ENCODE data around the gene ABCG4. TPM values are rescaled to one million over a fixed set of nuclear protein-coding genes. Genes with fewer than 3 reads are reported as not detected.
"Not testable (repeated sequence)": the region's sequence is repeated elsewhere in the genome, so short reads cannot be mapped to it uniquely, and the experiment has no call there.

Gene ABCG4
- total RNA-seq, 5 donors from 2014 or later (not counting 1 experiment from before 2014, with no cell fraction given), result 0.09 TPM; not detected in 4

DNA sequence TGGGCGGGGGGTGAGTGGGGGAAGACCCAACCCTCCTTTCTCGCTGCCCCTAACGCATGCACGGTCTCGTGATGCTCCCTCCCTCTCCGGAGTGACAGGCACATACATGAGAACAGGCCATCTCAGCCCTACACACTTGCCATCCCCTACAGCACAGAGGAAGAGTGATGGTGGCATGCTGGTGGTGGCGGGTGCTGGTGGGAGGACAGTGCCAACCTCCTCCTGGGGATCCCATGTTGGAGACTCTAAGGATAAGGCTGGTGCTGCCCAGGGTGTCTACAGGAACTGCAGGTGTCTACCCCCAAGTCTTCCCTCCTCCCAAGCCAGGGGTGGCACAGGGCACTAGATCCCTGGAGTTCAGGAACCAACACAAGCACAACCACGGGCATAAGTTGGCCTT lies 13.0 kb downstream of the ABCG4 start:
- H3K27me3 ChIP-seq (replicated peaks in 1 of 2; ENCODE audit: control insufficient read depth in 2 of 2, extremely low read depth in 1 of 2, insufficient read depth in 2 of 2, low read length in 1 of 2), result peaks cover 0 to 12% of the 10 kb centered on the region in 2 experiments
- ChIA-PET CTCF (interaction anchor here in 1 of 2 donors (0.7 kb wide), 1 partner anchor 49 kb away, joined by 3 read pairs; no protein-coding TSS in a partner anchor), POLR2A (no interaction called here)
- H3K36me3 Mint-ChIP-seq, result no peaks in the 10 kb centered on the region
- H3K9me3 ChIP-seq, result no peaks in the 10 kb centered on the region
- H3K4me1 ChIP-seq (ENCODE audit: control insufficient read depth in 1 of 2, extremely low read depth in 1 of 2, insufficient read depth in 2 of 2, low read length in 2 of 2), result no peaks in the 10 kb centered on the region
- no peak for ATAC-seq (replicated peaks in 1 of 4)
- no peak overlapping the region for H3K4me3 Mint-ChIP-seq
- H3K36me3 ChIP-seq (ENCODE audit: control insufficient read depth in 2 of 2, extremely low read depth in 1 of 2, insufficient read depth in 1 of 2, low read length in 1 of 2), result no peaks in the 10 kb centered on the region
- no peak for DNase-seq
- H3K9me3 Mint-ChIP-seq, result no peaks in the 10 kb centered on the region
- H3K27me3 Mint-ChIP-seq, result peaks cover 0 to 2% of the 10 kb centered on the region in 2 donors
- no peaks in the 10 kb centered on the region for H3K4me1 Mint-ChIP-seq
- 63% methylated on average over 1 of the region's 8 CpGs for WGBS (ENCODE audit: insufficient coverage)
- H3K27ac Mint-ChIP-seq, result no peak overlapping the region
- no peak overlapping the region for H3K27ac ChIP-seq (ENCODE audit: low read length)
- H3K4me3 ChIP-seq (ENCODE audit: control insufficient read depth in 1 of 2, extremely low read depth in 1 of 2, low read length in 1 of 2), result no peak overlapping the region

DNA sequence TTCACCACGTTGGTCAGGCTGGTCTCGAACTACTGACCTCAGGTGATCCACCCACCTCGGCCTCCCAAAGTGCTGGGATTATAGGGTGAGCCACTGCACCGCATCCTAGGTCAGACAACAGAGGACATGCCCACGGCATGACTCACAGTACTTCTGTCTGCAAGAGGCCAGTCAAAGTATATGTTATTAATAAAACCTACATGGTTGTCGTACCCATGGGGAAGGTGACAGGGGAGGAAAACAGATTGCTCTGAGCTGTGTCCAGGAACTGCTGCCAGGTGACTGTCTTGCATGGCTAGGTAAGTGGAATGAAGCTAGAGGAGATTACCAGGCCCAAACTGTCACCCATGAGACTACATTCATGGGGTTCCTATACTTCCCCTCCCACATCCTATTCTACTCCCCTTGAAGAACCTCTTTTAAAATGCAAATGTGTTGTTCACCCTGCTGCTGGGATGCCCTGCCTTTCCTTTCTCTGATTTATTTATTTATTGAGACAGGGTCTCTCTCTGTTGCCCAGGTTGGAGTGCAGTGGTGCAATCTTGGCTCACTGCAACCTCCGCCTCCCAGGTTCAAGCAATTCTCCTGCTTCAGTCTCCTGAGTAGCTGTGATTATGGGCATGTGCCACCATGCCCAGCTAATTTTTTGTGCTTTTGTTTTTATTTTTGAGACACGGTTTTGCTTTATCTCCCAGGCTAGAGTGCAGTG lies 17.7 kb downstream of the ABCG4 start:
- no peaks in the 10 kb centered on the region for H3K9me3 ChIP-seq
- H3K36me3 ChIP-seq (ENCODE audit: control insufficient read depth in 2 of 2, extremely low read depth in 1 of 2, insufficient read depth in 1 of 2, low read length in 1 of 2), result no peaks in the 10 kb centered on the region
- peaks cover 0 to 2% of the 10 kb centered on the region in 2 experiments for H3K27me3 ChIP-seq (replicated peaks in 1 of 2; ENCODE audit: control insufficient read depth in 2 of 2, extremely low read depth in 1 of 2, insufficient read depth in 2 of 2, low read length in 1 of 2)
- peaks cover 0 to 14% of the 10 kb centered on the region in 2 experiments for H3K4me1 ChIP-seq (ENCODE audit: control insufficient read depth in 1 of 2, extremely low read depth in 1 of 2, insufficient read depth in 2 of 2, low read length in 2 of 2)
- peaks cover 6 to 20% (median 8%) of the 10 kb centered on the region in 3 donors for H3K4me1 Mint-ChIP-seq
- no peak overlapping the region for H3K27ac ChIP-seq (ENCODE audit: low read length)
- ATAC-seq (replicated peaks in 1 of 4) (no peak), DNase-seq (no peak)
- WGBS (ENCODE audit: insufficient coverage), result 92% methylated on average over 5 of the region's 8 CpGs
- H3K27me3 Mint-ChIP-seq, result no peaks in the 10 kb centered on the region
- CTCF ChIA-PET, result interaction anchor here in 1 of 2 donors (0.6 kb wide), 1 partner anchor 65 kb away, joined by 3 read pairs; no protein-coding TSS in a partner anchor
- H3K4me3 Mint-ChIP-seq, result no peak overlapping the region
- no peak overlapping the region for H3K4me3 ChIP-seq (ENCODE audit: control insufficient read depth in 1 of 2, extremely low read depth in 1 of 2, low read length in 1 of 2)
- H3K27ac Mint-ChIP-seq, result no peak overlapping the region
- H3K36me3 Mint-ChIP-seq, result no peaks in the 10 kb centered on the region
- POLR2A ChIA-PET, result interaction anchor here in 1 of 2 donors (0.7 to 0.8 kb wide), 2 partner anchors 141 to 147 kb away, joined by 4 to 8 read pairs; no protein-coding TSS in a partner anchor
- no peaks in the 10 kb centered on the region for H3K9me3 Mint-ChIP-seq

DNA sequence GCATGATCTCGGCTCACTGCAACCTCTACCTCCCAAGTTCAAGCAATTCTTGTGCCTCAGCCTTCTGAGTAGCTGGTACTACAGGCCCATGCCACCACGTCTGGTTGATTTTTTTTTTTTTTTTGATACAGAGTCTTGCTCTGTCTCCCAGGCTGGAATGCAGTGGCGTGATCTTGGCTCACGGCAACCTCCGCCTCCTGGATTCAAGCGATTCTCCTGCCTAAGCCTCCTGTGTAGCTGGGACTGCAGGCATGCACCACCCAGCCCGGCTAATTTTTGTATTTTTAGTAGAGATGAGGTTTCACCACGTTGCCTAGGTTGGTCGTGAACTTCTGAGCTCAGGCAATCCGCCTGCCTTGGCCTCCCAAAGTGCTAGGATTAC lies 18.2 kb downstream of the ABCG4 start:
- CTCF ChIA-PET, result interaction anchor here (0.6 to 0.7 kb wide), 2 partner anchors 29 to 64 kb away, joined by 3 to 4 read pairs; no protein-coding TSS in a partner anchor
- not testable (repeated sequence) for H3K36me3 Mint-ChIP-seq; H3K27ac Mint-ChIP-seq; H3K9me3 ChIP-seq; ATAC-seq (replicated peaks in 1 of 4); H3K9me3 Mint-ChIP-seq; H3K27me3 Mint-ChIP-seq; H3K4me3 Mint-ChIP-seq; DNase-seq; H3K36me3 ChIP-seq (ENCODE audit: control insufficient read depth in 2 of 2, extremely low read depth in 1 of 2, insufficient read depth in 1 of 2, low read length in 1 of 2); H3K27me3 ChIP-seq (replicated peaks in 1 of 2; ENCODE audit: control insufficient read depth in 2 of 2, extremely low read depth in 1 of 2, insufficient read depth in 2 of 2, low read length in 1 of 2); H3K27ac ChIP-seq (ENCODE audit: low read length); H3K4me3 ChIP-seq (ENCODE audit: control insufficient read depth in 1 of 2, extremely low read depth in 1 of 2, low read length in 1 of 2)
- H3K4me1 ChIP-seq (ENCODE audit: control insufficient read depth in 1 of 2, extremely low read depth in 1 of 2, insufficient read depth in 2 of 2, low read length in 2 of 2), result peaks cover 0 to 14% of the 10 kb centered on the region in 2 experiments
- POLR2A ChIA-PET, result interaction anchor here in 1 of 2 donors (0.8 kb wide), 1 partner anchor 148 kb away, joined by 4 read pairs; no protein-coding TSS in a partner anchor
- peaks cover 6 to 20% (median 8%) of the 10 kb centered on the region in 3 donors for H3K4me1 Mint-ChIP-seq
- WGBS (ENCODE audit: insufficient coverage), result 92% methylated on average over 6 of the region's 10 CpGs

DNA sequence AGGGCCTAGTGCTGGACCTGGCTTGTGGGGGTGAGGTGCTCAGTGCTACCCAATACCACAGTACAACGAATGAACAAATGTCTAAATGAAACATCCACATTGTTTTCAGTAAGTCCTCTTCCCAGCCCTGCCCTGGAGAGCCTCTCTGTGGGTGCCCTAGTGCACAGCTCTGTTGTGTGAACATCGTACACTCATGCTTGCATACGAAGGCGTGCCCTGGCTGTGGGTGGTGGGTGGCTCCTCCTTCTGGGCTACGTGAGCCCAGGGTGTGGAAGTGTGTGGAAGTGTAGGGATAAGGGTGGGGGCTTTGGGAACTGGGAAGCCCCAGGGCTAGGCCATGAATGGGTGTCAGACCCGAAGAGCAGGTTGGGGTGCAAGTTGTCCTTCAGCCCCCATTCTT lies 19.1 kb downstream of the ABCG4 start:
- H3K27ac ChIP-seq (ENCODE audit: low read length), result peak overlapping the region; percentile 59
- H3K4me3 Mint-ChIP-seq, result peak overlapping the region; percentile 65 to 85 (median 81)

DNA sequence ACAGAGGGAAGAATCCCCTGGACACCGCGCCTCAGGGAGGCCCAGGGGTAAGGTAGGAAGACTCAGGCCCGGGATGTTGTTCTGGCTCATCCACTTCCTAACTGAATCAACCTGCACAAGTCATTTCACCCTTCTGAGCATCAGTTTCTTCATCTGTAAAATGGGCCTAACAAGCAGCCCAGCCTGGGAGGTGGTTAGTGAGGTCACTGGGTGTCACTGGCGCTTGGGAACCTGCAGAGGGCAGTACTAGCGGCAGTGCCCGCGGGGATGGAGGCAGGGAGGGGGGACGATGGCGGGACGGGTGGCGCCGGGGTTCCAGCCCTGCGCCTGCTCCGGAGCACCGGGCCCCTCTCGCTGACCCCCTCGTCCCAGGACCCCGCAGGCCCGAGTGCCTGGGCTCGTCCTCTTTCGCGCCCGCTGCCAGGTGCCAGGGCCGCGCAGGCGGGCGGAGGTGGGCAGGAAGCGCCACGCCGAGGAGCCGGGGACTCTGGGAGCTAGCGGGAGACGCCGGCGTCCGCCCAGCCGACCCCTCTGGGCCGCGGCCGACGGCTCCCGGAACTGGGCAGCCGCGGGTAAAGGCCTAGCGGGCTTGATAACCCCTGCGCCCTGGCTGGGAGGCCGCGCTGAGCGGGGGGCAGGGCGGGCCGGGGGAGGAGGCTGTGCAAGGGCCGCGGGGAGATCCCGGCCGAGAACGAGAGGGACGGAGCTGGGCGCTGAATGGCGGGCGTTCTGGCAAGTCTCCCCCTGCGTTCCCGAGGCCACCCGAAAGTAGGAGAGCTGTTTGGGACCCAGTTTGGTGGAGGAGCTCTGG lies 19.8 kb downstream of the ABCG4 start, which contains the start of gene NLRX1:
NLRX1 (plus strand) TSS at position 255 of the 811 bp plus-strand sequence. CDS start 2,679 bp downstream, outside the sequence.
- Histone ChIP-seq H3K36me3 (ENCODE audit: control insufficient read depth in 2 of 2, extremely low read depth in 1 of 2, insufficient read depth in 1 of 2, low read length in 1 of 2) (peaks cover 0 to 4% of the 10 kb centered on the region in 2 donors), H3K4me3 (ENCODE audit: control insufficient read depth in 1 of 2, extremely low read depth in 1 of 2, low read length in 1 of 2) (peak within 1 kb of the TSS; percentile 77 to 85), H3K4me1 (ENCODE audit: control insufficient read depth in 1 of 2, extremely low read depth in 1 of 2, insufficient read depth in 2 of 2, low read length in 2 of 2) (peaks cover 0 to 14% of the 10 kb centered on the region in 2 experiments), H3K9me3 (no peaks in the 10 kb centered on the region), H3K27me3 (replicated peaks in 1 of 2; ENCODE audit: control insufficient read depth in 2 of 2, extremely low read depth in 1 of 2, insufficient read depth in 2 of 2, low read length in 1 of 2) (no peaks in the 10 kb centered on the region), H3K27ac (ENCODE audit: low read length) (peak within 1 kb of the TSS; percentile 59)
- Mint-ChIP-seq H3K9me3 (no peaks in the 10 kb centered on the region), H3K36me3 (no peaks in the 10 kb centered on the region), H3K4me1 (peaks cover 6 to 20% (median 8%) of the 10 kb centered on the region in 3 donors), H3K27ac (peak within 1 kb of the TSS; percentile 73 to 78), H3K4me3 (peak within 1 kb of the TSS; percentile 81 to 86 (median 85)), H3K27me3 (no peaks in the 10 kb centered on the region)
- POLR2A ChIA-PET, result interaction anchor here in 1 of 2 donors (0.6 kb wide), 1 partner anchor 1267 kb away, joined by 3 read pairs; no protein-coding TSS in a partner anchor
- peak; percentile 93 to 97 (median 96) for ATAC-seq (replicated peaks in 1 of 4)
- CTCF ChIA-PET, result interaction anchor here (0.5 to 1.5 kb wide), 10 partner anchors 10 to 1895 kb away, joined by 3 to 8 read pairs (median 4); partner anchors contain the start of gene CBL (in 2 of the 2)
- under 1% methylated on average over 60 of the region's 63 CpGs for WGBS (ENCODE audit: insufficient coverage)
- DNase-seq, result peak; percentile 63 to 88 (median 77)

More for the DNA sequence above, 19.1 kb downstream of the ABCG4 start:
- ATAC-seq (replicated peaks in 1 of 4), result no peak
- Mint-ChIP-seq H3K9me3 (no peaks in the 10 kb centered on the region), H3K36me3 (no peaks in the 10 kb centered on the region), H3K4me1 (peaks cover 6 to 20% (median 8%) of the 10 kb centered on the region in 3 donors), H3K27me3 (no peaks in the 10 kb centered on the region), H3K27ac (peak overlapping the region in 1 of 2 donors; percentile 55)
- H3K36me3 ChIP-seq (ENCODE audit: control insufficient read depth in 2 of 2, extremely low read depth in 1 of 2, insufficient read depth in 1 of 2, low read length in 1 of 2), result peaks cover 0 to under 1% of the 10 kb centered on the region in 2 donors
- H3K27me3 ChIP-seq (replicated peaks in 1 of 2; ENCODE audit: control insufficient read depth in 2 of 2, extremely low read depth in 1 of 2, insufficient read depth in 2 of 2, low read length in 1 of 2), result peaks cover 0 to 2% of the 10 kb centered on the region in 2 experiments
- no peak overlapping the region for H3K4me3 ChIP-seq (ENCODE audit: control insufficient read depth in 1 of 2, extremely low read depth in 1 of 2, low read length in 1 of 2)
- H3K9me3 ChIP-seq, result no peaks in the 10 kb centered on the region
- DNase-seq, result no peak
- 87% methylated on average over 3 of the region's 6 CpGs for WGBS (ENCODE audit: insufficient coverage)
- peaks cover 0 to 14% of the 10 kb centered on the region in 2 experiments for H3K4me1 ChIP-seq (ENCODE audit: control insufficient read depth in 1 of 2, extremely low read depth in 1 of 2, insufficient read depth in 2 of 2, low read length in 2 of 2)
- ChIA-PET POLR2A (no interaction called here), CTCF (no interaction called here)

All from T-cell (primary cell).